Progenitor cell of endocrine pancreas (in vitro differentiated cells): ENCODE results near the gene GPRIN3. TPM values are rescaled to one million over a fixed set of nuclear protein-coding genes. Genes with fewer than 3 reads are reported as not detected.
A peak's percentile ranks its signal among the peaks of the same experiment; 100 is the strongest.

Experiments used
- DNase-seq: peaks from one replicate; pipeline ENCODE4 v3.0.0; 2021; ENCODE audit warnings: low spot score; ENCODE audit not compliant: unreplicated experiment
- H3K27ac Mint-ChIP-seq: 2 replicates; pipeline ENCODE4 v1.8.0; 2021; ENCODE audit warnings: mild to moderate bottlenecking, moderate library complexity, mixed read lengths
- H3K27me3 Mint-ChIP-seq: 2 replicates; pipeline ENCODE4 v1.8.0; 2021; ENCODE audit warnings: mixed read lengths
- H3K36me3 Mint-ChIP-seq: 2 replicates; pipeline ENCODE4 v1.8.0; 2022; ENCODE audit warnings: mixed read lengths; ENCODE audit not compliant: insufficient read depth
- H3K4me1 Mint-ChIP-seq: 2 replicates; pipeline ENCODE4 v1.8.0; 2021; ENCODE audit warnings: low read depth, mixed read lengths
- H3K4me3 Mint-ChIP-seq: 2 replicates; pipeline ENCODE4 v1.8.0; 2021; ENCODE audit warnings: low read depth, mild to moderate bottlenecking, moderate library complexity, mixed read lengths
- H3K9me3 Mint-ChIP-seq: 2 replicates; pipeline ENCODE4 v1.8.0; 2021; ENCODE audit warnings: low read depth, mixed read lengths
- total RNA-seq: library from RNA; stranded (reverse); gene quantifications from 2 replicates; pipeline ENCODE4 v1.2.1, GENCODE V29; 2021
- TF ChIP-seq, protein P1 (sequence below): fragments of 200-600 bp; sonication (generic); IDR thresholded peaks from one replicate; pipeline ENCODE4 v1.5.0; 2021; ENCODE audit warnings: antibody characterized with exemption, mild to moderate bottlenecking; ENCODE audit not compliant: unreplicated experiment

The GPRIN3 gene
- total RNA-seq, 1 donor from 2014 or later = 16.0 TPM

DNA sequence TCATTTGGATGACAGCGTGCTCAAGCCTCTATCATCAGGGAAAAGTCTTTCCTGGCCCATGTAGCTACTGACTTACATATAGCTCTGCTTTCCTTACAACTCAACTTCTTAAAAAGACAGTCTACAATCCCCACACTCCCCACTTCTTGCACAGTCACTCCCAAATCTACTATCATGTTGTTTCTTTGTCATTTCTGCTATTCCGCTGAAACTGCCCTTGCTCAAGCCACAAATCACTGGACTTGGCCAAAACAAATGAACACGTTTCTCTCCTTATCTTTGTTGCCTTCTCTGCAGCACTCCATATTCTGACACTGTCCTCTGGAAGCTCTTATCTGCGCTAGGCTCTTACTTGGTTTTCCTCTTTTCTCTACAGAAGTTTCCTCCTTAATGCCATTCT, 28.2 kb downstream of the GPRIN3 start:
- peaks cover 14% of the 10 kb centered on the region for H3K9me3 Mint-ChIP-seq
- TF ChIP-seq, protein P1, sequence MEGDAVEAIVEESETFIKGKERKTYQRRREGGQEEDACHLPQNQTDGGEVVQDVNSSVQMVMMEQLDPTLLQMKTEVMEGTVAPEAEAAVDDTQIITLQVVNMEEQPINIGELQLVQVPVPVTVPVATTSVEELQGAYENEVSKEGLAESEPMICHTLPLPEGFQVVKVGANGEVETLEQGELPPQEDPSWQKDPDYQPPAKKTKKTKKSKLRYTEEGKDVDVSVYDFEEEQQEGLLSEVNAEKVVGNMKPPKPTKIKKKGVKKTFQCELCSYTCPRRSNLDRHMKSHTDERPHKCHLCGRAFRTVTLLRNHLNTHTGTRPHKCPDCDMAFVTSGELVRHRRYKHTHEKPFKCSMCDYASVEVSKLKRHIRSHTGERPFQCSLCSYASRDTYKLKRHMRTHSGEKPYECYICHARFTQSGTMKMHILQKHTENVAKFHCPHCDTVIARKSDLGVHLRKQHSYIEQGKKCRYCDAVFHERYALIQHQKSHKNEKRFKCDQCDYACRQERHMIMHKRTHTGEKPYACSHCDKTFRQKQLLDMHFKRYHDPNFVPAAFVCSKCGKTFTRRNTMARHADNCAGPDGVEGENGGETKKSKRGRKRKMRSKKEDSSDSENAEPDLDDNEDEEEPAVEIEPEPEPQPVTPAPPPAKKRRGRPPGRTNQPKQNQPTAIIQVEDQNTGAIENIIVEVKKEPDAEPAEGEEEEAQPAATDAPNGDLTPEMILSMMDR = no peak
- H3K27me3 Mint-ChIP-seq = no peaks in the 10 kb centered on the region
- no peak overlapping the region for H3K4me3 Mint-ChIP-seq
- H3K36me3 Mint-ChIP-seq = peaks cover 14% of the 10 kb centered on the region
- DNase-seq = no peak
- peaks cover 25% of the 10 kb centered on the region for H3K4me1 Mint-ChIP-seq
- H3K27ac Mint-ChIP-seq = no peak overlapping the region

DNA sequence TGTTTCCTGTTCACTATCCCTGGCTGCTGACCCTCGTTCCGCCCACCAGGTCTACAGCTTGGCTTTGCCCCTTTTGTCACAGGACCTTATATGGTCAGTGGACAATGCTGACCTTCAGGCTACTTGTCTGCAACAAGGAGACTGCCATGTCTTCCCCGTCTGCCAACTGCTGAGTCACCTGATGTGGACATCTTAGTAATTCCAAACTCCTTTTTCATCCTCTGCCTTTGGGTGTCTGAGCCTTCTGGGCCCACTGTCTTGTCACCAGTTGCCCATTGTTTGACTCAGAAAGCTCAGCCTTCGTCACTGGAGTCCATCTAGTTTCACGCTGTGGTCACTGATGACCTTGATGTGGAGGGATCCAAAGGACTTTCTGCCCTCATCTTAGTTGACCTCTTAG, 30.2 kb downstream of the GPRIN3 start:
- Mint-ChIP-seq H3K4me3 (no peak overlapping the region), H3K27ac (no peak overlapping the region), H3K36me3 (peaks cover 15% of the 10 kb centered on the region), H3K4me1 (peaks cover 33% of the 10 kb centered on the region), H3K9me3 (peaks cover 13% of the 10 kb centered on the region), H3K27me3 (no peaks in the 10 kb centered on the region)
- TF ChIP-seq, protein P1 = no peak
- DNase-seq = no peak

DNA sequence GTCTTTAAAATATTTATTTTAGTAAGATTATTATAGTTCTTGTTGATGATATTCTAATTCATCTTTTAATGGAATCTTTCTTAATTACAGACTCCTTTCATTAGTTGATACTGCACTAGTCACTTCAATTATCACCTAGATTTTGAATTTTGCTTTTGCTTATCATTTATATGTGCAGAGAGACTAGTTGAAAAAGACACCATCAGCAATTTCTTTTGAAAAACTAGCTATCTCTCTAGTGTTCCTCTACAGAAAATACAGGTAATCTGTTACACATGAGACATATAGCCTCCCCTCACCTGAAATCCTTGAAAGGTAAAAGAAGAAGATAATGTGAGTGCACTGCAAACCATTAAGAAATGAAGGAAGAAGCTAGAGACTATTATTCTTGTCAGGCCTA, 31.3 kb downstream of the GPRIN3 start:
- Mint-ChIP-seq H3K4me3 (no peak overlapping the region), H3K4me1 (peaks cover 31% of the 10 kb centered on the region), H3K27me3 (no peaks in the 10 kb centered on the region), H3K36me3 (peaks cover 14% of the 10 kb centered on the region), H3K9me3 (peaks cover 11% of the 10 kb centered on the region), H3K27ac (peak overlapping the region; percentile 90)
- TF ChIP-seq, protein P1 = no peak
- DNase-seq = no peak

DNA sequence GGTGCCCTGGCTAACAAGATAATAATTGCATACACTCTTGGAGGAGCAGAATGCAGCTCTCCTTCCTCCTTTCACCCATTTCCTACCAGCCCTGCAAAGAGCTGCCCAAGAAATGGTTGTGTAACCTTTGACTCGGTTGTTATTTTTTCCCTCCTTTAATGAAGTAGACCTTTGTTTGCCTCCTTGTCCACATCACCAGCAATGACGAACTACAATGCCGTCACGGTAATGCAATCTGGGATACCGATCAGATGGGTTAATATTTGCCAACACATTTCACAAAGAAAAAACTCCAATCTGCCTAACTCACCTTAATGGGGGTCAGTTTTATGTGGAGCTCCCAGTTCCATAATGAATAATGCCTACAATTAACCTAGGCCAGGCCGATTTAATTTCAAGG, 32.0 kb downstream of the GPRIN3 start:
- peak overlapping the region; percentile 27 for H3K4me3 Mint-ChIP-seq
- H3K4me1 Mint-ChIP-seq = peaks cover 31% of the 10 kb centered on the region
- peak overlapping the region; percentile 100 for H3K27ac Mint-ChIP-seq
- peaks cover 11% of the 10 kb centered on the region for H3K9me3 Mint-ChIP-seq
- H3K27me3 Mint-ChIP-seq = no peaks in the 10 kb centered on the region
- peak; percentile 20 for DNase-seq
- peaks cover 13% of the 10 kb centered on the region for H3K36me3 Mint-ChIP-seq
- TF ChIP-seq, protein P1 = no peak

DNA sequence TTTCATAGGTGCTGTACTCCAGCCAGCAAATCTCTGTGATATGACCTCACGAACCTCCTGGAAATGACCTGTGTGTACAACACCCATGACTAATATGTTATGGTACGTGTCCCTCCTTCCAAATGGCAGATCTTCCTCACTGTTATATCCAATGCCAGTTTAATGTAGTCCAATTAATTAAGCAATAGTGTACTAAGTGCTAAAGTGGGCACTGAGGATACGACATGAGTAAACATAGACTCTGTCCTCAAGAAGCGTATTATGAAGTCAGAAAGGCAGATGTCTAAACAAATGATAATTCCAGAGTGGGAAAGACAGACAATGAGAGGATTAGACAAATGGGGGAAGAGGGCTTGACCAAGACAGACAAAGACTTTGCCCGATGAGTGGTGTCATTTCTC, 33.9 kb downstream of the GPRIN3 start:
- Mint-ChIP-seq H3K4me3 (no peak overlapping the region), H3K27ac (peak overlapping the region; percentile 100), H3K9me3 (peaks cover 11% of the 10 kb centered on the region), H3K36me3 (peaks cover 15% of the 10 kb centered on the region), H3K27me3 (no peaks in the 10 kb centered on the region), H3K4me1 (peaks cover 31% of the 10 kb centered on the region)
- TF ChIP-seq, protein P1 = no peak
- DNase-seq = no peak
